GM12892 (cell line): ENCODE data around the gene PIAS1.

ENCODE experiments used
- DNase-seq: peaks from one replicate; pipeline ENCODE4 v3.0.0; 2011; ENCODE audit not compliant: insufficient read length
- FAIRE-seq: peaks from 2 replicates; lab custom pipeline; 2011; peaks lifted over from hg19 to GRCh38; lab: Jason Lieb, UNC
- POLR2A ChIP-seq: IDR thresholded peaks from 2 replicates; pipeline ENCODE4 v1.6.1; 2011; ENCODE audit warnings: low read depth, low read length, control low read depth
- POLR2AphosphoS5 ChIP-seq: IDR thresholded peaks from 2 replicates; pipeline ENCODE4 v1.6.1; 2011; ENCODE audit warnings: low read depth, low read length, control low read depth
- TAF1 ChIP-seq: IDR thresholded peaks from 2 replicates; pipeline ENCODE4 v1.6.1; 2011; ENCODE audit warnings: low read depth, mild to moderate bottlenecking, control low read depth, low read length, borderline replicate concordance

PIAS1 gene

GRCh38 chr15:68023307-68024101 lies 30.6 kb upstream of the PIAS1 start:
- FAIRE-seq (no peak), DNase-seq (no peak)
- no peak for TF ChIP-seq POLR2AphosphoS5
- no peak for TF ChIP-seq TAF1
- TF ChIP-seq POLR2A = no peak

- DNase-seq = no peak
- no peak for FAIRE-seq
- TF ChIP-seq POLR2A = no peak
- TF ChIP-seq TAF1 = no peak
Measured at GRCh38 chr15:68025835-68026424, 28.2 kb upstream of the PIAS1 start.

GRCh38 chr15:68027388-68027787 lies 26.7 kb upstream of the PIAS1 start:
- DNase-seq (no peak), FAIRE-seq (no peak)
- TF ChIP-seq POLR2AphosphoS5 = no peak
- TF ChIP-seq TAF1 = no peak
- no peak for TF ChIP-seq POLR2A

GRCh38 chr15:68028137-68028887 lies 25.8 kb upstream of the PIAS1 start:
- no peak for TF ChIP-seq POLR2A
- no peak for TF ChIP-seq POLR2AphosphoS5
- TF ChIP-seq TAF1 = no peak
- DNase-seq = no peak
- FAIRE-seq = no peak

GRCh38 chr15:68028888-68029207 lies 25.3 kb upstream of the PIAS1 start:
- DNase-seq = no peak
- no peak for TF ChIP-seq TAF1
- no peak for TF ChIP-seq POLR2A
- TF ChIP-seq POLR2AphosphoS5 = no peak
- no peak for FAIRE-seq

- FAIRE-seq = no peak
- TF ChIP-seq POLR2AphosphoS5 (no peak), TAF1 (no peak)
- DNase-seq = no peak
Measured at GRCh38 chr15:68029959-68030358, 24.2 kb upstream of the PIAS1 start.

GRCh38 chr15:68031404-68031803 lies 22.7 kb upstream of the PIAS1 start:
- FAIRE-seq (no peak), DNase-seq (no peak)
- TF ChIP-seq POLR2A = no peak

GRCh38 chr15:68032672-68033071 lies 21.4 kb upstream of the PIAS1 start:
- no peak for TF ChIP-seq TAF1
- no peak for TF ChIP-seq POLR2AphosphoS5
- TF ChIP-seq POLR2A = no peak
- DNase-seq (no peak), FAIRE-seq (no peak)

- no peak for FAIRE-seq
- no peak for DNase-seq
- no peak for TF ChIP-seq POLR2A
- TF ChIP-seq POLR2AphosphoS5 = no peak
- no peak for TF ChIP-seq TAF1
Measured at GRCh38 chr15:68034081-68034480, 20.0 kb upstream of the PIAS1 start.

- TF ChIP-seq TAF1 (no peak), POLR2A (no peak), POLR2AphosphoS5 (no peak)
- no peak for FAIRE-seq
- no peak for DNase-seq
Measured at GRCh38 chr15:68034719-68035293, 19.3 kb upstream of the PIAS1 start.

- FAIRE-seq (no peak), DNase-seq (no peak)
- TF ChIP-seq POLR2A (no peak), POLR2AphosphoS5 (no peak), TAF1 (no peak)
Measured at GRCh38 chr15:68038246-68038645, 15.9 kb upstream of the PIAS1 start.
